Activated T-cell treated with anti-CD3 and anti-CD28 coated beads, Interleukin-2, amount 50 U/mL, for 72 hours (primary cell): ENCODE measurements around the gene DOK7. TPM values are rescaled to one million over a fixed set of nuclear protein-coding genes. Genes with fewer than 3 reads are reported as not detected.
A peak's percentile ranks its signal among the peaks of the same experiment; 100 is the strongest.

Experiments used
- ATAC-seq, 2 donors: fragments of 150-1000 bp; cut with Tn5 transposase; replicated peaks in 1 of 2; 2 replicates each; pipeline ENCODE4 v1.10.0; 2021; ENCODE audit warnings: moderate library complexity in 2 of 2, mild to moderate bottlenecking in 1 of 2
- DNase-seq, 2 donors: peaks; one replicate each; pipeline ENCODE4 v3.0.0; 2021 to 2022; ENCODE audit warnings: mixed read lengths in 1 of 2
- H3K27ac Mint-ChIP-seq: one replicate; pipeline ENCODE4 v1.8.0; 2022; ENCODE audit warnings: mild to moderate bottlenecking, moderate library complexity, mixed read lengths
- H3K27me3 Mint-ChIP-seq: one replicate; pipeline ENCODE4 v1.8.0; 2022; ENCODE audit warnings: low read depth, mixed read lengths
- H3K36me3 Mint-ChIP-seq, 2 donors: one replicate each; pipeline ENCODE4 v1.8.0; 2022; ENCODE audit warnings: mixed read lengths in 2 of 2, mild to moderate bottlenecking in 1 of 2; ENCODE audit not compliant: insufficient read depth in 2 of 2
- H3K4me1 Mint-ChIP-seq: one replicate; pipeline ENCODE4 v1.8.0; 2022; ENCODE audit warnings: low read depth, mixed read lengths
- H3K4me3 Mint-ChIP-seq, 2 donors: one replicate each; pipeline ENCODE4 v1.8.0; 2022; ENCODE audit warnings: mild to moderate bottlenecking in 2 of 2, mixed read lengths in 2 of 2, moderate library complexity in 2 of 2
- H3K9me3 Mint-ChIP-seq, 2 donors: one replicate each; pipeline ENCODE4 v1.8.0; 2022; ENCODE audit warnings: mixed read lengths in 2 of 2
- total RNA-seq, 2 donors: library from RNA; stranded (reverse); gene quantifications; one replicate each; pipeline ENCODE4 v1.2.3, GENCODE V29; 2022

The DOK7 gene, protein sequence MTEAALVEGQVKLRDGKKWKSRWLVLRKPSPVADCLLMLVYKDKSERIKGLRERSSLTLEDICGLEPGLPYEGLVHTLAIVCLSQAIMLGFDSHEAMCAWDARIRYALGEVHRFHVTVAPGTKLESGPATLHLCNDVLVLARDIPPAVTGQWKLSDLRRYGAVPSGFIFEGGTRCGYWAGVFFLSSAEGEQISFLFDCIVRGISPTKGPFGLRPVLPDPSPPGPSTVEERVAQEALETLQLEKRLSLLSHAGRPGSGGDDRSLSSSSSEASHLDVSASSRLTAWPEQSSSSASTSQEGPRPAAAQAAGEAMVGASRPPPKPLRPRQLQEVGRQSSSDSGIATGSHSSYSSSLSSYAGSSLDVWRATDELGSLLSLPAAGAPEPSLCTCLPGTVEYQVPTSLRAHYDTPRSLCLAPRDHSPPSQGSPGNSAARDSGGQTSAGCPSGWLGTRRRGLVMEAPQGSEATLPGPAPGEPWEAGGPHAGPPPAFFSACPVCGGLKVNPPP
- not detected for total RNA-seq

GRCh38 chr4:3462790-3463415, at the start of gene DOK7:
DOK7 (plus strand) TSS chr4:3463306; CDS start chr4:3463376, 70 bp downstream.
- Mint-ChIP-seq H3K9me3 (no peaks in the 10 kb centered on the region), H3K27me3 (peaks cover 14% of the 10 kb centered on the region), H3K36me3 (no peaks in the 10 kb centered on the region), H3K27ac (no peak within 1 kb of the TSS), H3K4me1 (no peaks in the 10 kb centered on the region), H3K4me3 (peak within 1 kb of the TSS; percentile 62 to 64)
- peak; percentile 43 to 60 for ATAC-seq
- no peak for DNase-seq

DNA sequence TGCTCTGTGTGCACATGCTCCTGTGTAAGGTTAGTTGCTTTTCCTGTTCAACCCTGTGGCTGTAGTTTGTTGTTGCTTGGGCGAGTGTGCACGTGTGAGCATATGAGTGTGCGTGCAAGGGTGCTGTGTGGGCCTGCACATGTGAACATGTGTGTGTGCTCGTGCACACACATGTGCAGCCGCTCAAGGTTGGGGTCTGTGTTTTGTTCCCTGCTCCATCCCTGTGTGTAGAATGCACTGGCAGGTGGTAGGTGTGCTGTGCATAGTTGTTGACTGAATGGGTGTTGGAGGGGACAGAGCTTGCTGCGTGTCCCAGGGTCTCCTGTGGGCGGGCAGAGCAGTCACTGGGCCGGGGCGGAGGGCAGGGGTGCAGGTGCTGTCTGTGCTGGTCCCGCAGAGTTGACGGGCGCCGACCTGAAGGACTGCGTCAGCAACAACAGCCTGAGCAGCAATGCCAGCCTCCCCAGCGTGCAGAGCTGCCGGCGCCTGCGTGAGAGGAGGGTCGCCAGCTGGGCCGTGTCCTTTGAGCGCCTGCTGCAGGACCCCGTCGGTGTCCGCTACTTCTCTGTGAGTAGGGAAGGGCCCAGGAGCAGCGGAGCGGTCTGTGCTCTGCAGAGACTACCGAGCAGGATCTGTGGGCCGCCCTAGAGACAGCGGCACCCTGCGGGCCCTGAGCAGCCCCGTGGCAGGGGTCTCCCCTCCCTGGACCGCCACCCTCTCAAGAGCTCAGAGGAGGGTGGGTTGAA, 49.3 kb upstream of the DOK7 start:
- H3K4me1 Mint-ChIP-seq = no peaks in the 10 kb centered on the region
- H3K27ac Mint-ChIP-seq = no peak overlapping the region
- H3K4me3 Mint-ChIP-seq = no peak overlapping the region
- H3K36me3 Mint-ChIP-seq = no peaks in the 10 kb centered on the region
- H3K9me3 Mint-ChIP-seq = no peaks in the 10 kb centered on the region
- DNase-seq (no peak), ATAC-seq (no peak)
- no peaks in the 10 kb centered on the region for H3K27me3 Mint-ChIP-seq

- Mint-ChIP-seq H3K4me1 (no peaks in the 10 kb centered on the region), H3K27ac (no peak overlapping the region), H3K9me3 (no peaks in the 10 kb centered on the region), H3K27me3 (no peaks in the 10 kb centered on the region), H3K36me3 (no peaks in the 10 kb centered on the region), H3K4me3 (no peak overlapping the region)
- DNase-seq = no peak
- no peak for ATAC-seq
These were observed 48.5 kb upstream of the DOK7 start for GRCh38 chr4:3414421-3415279.

- H3K4me1 Mint-ChIP-seq = no peaks in the 10 kb centered on the region
- no peaks in the 10 kb centered on the region for H3K9me3 Mint-ChIP-seq
- H3K27me3 Mint-ChIP-seq = no peaks in the 10 kb centered on the region
- no peaks in the 10 kb centered on the region for H3K36me3 Mint-ChIP-seq
- DNase-seq (no peak), ATAC-seq (no peak)
- no peak overlapping the region for H3K4me3 Mint-ChIP-seq
- H3K27ac Mint-ChIP-seq = no peak overlapping the region
These were observed 47.5 kb upstream of the DOK7 start for GRCh38 chr4:3415471-3416141.

GRCh38 chr4:3416270-3416669, 46.8 kb upstream of the DOK7 start:
- no peaks in the 10 kb centered on the region for H3K9me3 Mint-ChIP-seq
- no peaks in the 10 kb centered on the region for H3K4me1 Mint-ChIP-seq
- H3K36me3 Mint-ChIP-seq = no peaks in the 10 kb centered on the region
- no peak for DNase-seq
- H3K4me3 Mint-ChIP-seq = no peak overlapping the region
- H3K27ac Mint-ChIP-seq = no peak overlapping the region
- no peak for ATAC-seq
- H3K27me3 Mint-ChIP-seq = no peaks in the 10 kb centered on the region

GRCh38 chr4:3416821-3417221, 46.3 kb upstream of the DOK7 start:
- Mint-ChIP-seq H3K9me3 (no peaks in the 10 kb centered on the region), H3K4me3 (no peak overlapping the region), H3K4me1 (no peaks in the 10 kb centered on the region), H3K36me3 (no peaks in the 10 kb centered on the region), H3K27me3 (no peaks in the 10 kb centered on the region), H3K27ac (no peak overlapping the region)
- ATAC-seq (no peak), DNase-seq (no peak)

DNA sequence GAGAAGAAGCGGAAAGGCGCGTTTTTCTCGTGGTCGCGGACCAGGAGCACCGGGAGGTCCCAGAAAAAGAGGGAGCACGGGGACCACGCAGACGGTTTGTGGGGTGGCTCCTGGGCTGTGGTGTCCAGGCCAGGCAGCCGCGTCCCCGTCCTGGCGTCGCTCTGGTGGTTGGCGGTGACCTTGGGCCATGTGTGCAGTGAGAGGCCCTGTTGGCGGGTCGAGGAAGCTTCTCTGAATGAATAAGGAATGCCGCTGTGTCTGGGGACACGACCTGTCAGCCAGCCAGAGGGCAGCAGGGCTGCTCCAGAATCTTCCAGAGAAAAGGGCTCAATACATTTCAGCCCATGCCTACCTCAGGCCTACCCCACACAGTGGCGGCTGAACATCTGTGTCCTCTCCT, 45.7 kb upstream of the DOK7 start:
- DNase-seq = no peak
- Mint-ChIP-seq H3K27me3 (no peaks in the 10 kb centered on the region), H3K4me3 (no peak overlapping the region), H3K36me3 (no peaks in the 10 kb centered on the region), H3K9me3 (no peaks in the 10 kb centered on the region), H3K4me1 (no peaks in the 10 kb centered on the region), H3K27ac (no peak overlapping the region)
- no peak for ATAC-seq

DNA sequence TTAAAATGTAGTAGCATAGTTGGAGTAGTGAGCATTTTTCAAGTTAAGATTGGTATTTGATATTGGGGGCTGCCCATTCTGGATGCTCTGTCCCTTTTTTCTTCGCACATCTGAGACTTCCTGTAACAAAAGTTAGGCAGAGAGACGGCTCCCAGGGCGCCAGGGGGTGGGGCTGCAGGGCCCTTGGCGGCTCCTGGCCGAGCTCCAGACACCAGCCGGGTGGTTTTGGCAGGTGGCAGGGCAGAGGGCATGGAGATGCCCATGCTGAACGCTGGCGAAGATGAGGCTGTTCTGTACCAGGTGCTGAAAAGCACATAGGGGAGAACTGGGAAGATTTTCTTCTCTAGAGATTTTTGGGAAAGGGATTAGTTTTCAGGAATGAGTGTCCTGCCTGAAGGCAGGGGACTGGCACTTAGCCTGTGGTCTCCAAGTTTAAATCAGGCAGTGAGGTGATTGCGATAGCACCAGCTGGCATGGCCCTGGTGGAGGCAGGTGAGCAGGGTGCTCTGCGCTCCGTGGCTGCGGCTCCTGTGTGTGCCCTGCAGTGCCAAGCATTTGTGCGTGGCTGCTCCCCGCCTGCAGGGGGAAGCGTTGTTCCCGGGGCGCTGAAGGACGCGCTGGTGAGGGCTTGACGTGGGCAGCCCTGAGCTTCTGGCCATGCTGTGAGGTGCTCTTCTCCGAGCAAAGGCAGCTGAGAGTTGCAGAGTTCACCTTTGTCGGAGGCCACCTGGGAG, 44.9 kb upstream of the DOK7 start:
- Mint-ChIP-seq H3K27ac (no peak overlapping the region), H3K27me3 (no peaks in the 10 kb centered on the region), H3K36me3 (no peaks in the 10 kb centered on the region), H3K4me1 (no peaks in the 10 kb centered on the region), H3K9me3 (no peaks in the 10 kb centered on the region), H3K4me3 (no peak overlapping the region)
- DNase-seq (no peak), ATAC-seq (no peak)

DNA sequence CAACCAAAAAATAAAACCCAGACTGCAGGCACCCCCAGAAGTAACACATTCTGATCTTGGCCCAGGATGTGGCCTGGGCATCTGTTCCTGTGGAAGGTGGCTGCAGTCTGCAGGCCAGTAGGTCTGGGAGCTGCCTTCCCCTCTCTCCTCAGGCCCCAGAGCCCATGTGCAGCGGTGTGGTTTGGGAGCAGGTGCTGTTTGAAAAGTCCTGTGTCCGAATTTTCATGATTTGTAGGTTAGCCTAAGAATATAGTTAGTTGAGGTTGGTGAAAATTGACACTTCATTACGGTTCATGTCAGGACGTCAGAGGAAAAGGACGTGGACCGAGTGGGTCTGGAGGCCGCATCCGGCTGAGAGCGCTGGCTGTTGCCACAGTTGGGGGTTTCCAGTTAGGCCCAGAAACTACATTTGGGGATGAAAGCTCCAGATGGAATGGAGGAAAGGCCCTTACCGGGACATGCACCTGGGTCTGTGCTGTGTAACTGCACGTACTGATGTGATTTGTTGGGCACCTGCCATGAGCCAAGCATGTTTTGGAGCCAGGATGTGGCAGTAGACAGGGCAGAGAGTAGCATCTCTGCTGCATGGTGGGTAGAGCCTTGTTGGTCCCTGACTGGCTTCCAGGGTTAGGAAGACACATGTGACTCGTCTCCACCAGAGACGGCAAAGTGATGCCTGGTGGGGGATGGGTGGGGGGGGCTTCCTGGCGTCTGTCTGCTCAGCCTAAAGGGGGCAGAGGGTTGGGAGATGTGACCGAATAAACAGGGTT, 43.1 kb upstream of the DOK7 start:
- ATAC-seq (no peak), DNase-seq (no peak)
- no peaks in the 10 kb centered on the region for H3K27me3 Mint-ChIP-seq
- H3K27ac Mint-ChIP-seq = no peak overlapping the region
- H3K4me3 Mint-ChIP-seq = no peak overlapping the region
- H3K36me3 Mint-ChIP-seq = no peaks in the 10 kb centered on the region
- no peaks in the 10 kb centered on the region for H3K4me1 Mint-ChIP-seq
- no peaks in the 10 kb centered on the region for H3K9me3 Mint-ChIP-seq

GRCh38 chr4:3420606-3420955, 42.5 kb upstream of the DOK7 start:
- Mint-ChIP-seq H3K27me3 (no peaks in the 10 kb centered on the region), H3K36me3 (no peaks in the 10 kb centered on the region), H3K27ac (no peak overlapping the region), H3K4me1 (no peaks in the 10 kb centered on the region), H3K9me3 (no peaks in the 10 kb centered on the region), H3K4me3 (no peak overlapping the region)
- no peak for DNase-seq
- ATAC-seq = peak in 1 of 2 donors; percentile 9

DNA sequence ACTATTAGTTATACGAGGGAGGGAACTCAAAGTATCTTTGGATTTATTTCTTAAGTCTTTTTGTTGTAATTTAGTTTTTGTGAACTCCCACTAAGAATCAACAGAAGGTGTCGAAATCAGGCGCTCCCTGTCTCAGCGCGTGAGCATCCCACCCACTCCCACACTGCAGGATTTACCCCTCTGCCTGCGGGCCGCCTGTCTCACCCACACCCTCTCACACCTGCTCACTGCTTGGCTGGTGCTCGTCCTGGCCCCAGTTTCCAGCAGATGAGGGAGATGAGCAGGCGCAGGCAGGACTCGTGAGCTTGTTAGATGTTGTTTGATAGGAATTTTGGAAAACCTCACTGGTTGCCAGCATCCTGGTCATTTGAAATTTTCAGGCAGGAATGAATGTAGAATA, 42.1 kb upstream of the DOK7 start:
- DNase-seq = no peak
- no peak overlapping the region for H3K27ac Mint-ChIP-seq

More for the DNA sequence above, 42.1 kb upstream of the DOK7 start:
- H3K36me3 Mint-ChIP-seq = no peaks in the 10 kb centered on the region
- H3K27me3 Mint-ChIP-seq = no peaks in the 10 kb centered on the region
- H3K4me1 Mint-ChIP-seq = no peaks in the 10 kb centered on the region
- H3K4me3 Mint-ChIP-seq = no peak overlapping the region
- no peaks in the 10 kb centered on the region for H3K9me3 Mint-ChIP-seq
- no peak for ATAC-seq
